SK-N-SH treated with all-trans-retinoic acid at 6 μM for 48 hours (cell line): ENCODE results near the gene AREL1.

Experiments used
- ATAC-seq: fragments of 200-7000 bp; cut with Tn5 transposase; 3 replicates; pipeline ENCODE4 v1.9.1; 2020; ENCODE audit warnings: mild to moderate bottlenecking, moderate library complexity
- ARNTL ChIP-seq: fragments of 450-650 bp; formaldehyde crosslinking; IDR thresholded peaks from 2 replicates; pipeline ENCODE4 v1.5.0; 2020; ENCODE audit warnings: low read depth, mild to moderate bottlenecking, moderate library complexity, borderline replicate concordance
- BACH2 ChIP-seq: fragments of 250-450 bp; sonication (Bioruptor Pico); IDR thresholded peaks from 2 replicates; pipeline ENCODE4 v1.9.0; 2021; ENCODE audit warnings: mild to moderate bottlenecking, borderline replicate concordance
- CREB5 ChIP-seq: fragments of 250-450 bp; sonication (Bioruptor Pico); IDR thresholded peaks from 2 replicates; pipeline ENCODE4 v1.5.1; 2020; ENCODE audit warnings: low read depth, mild to moderate bottlenecking, moderate library complexity
- CSRNP3 ChIP-seq: fragments of 250-450 bp; sonication (Bioruptor Pico); IDR thresholded peaks from 2 replicates; pipeline ENCODE4 v1.5.1; 2021; ENCODE audit warnings: mild to moderate bottlenecking, moderate library complexity
- ESRRG ChIP-seq: fragments of 250-450 bp; sonication (Bioruptor Pico); IDR thresholded peaks from 2 replicates; pipeline ENCODE4 v1.6.1; 2021; ENCODE audit warnings: mild to moderate bottlenecking
- ISL1 ChIP-seq: fragments of 250-450 bp; sonication (Bioruptor Pico); IDR thresholded peaks from 2 replicates; pipeline ENCODE4 v2.1.2; 2022; ENCODE audit warnings: mild to moderate bottlenecking, moderate library complexity
- OSR1 ChIP-seq: fragments of 250-450 bp; sonication (Bioruptor Pico); IDR thresholded peaks from 2 replicates; pipeline ENCODE4 v1.8.0; 2022; ENCODE audit warnings: moderate library complexity, mild to moderate bottlenecking, inconsistent platforms
- PPARA ChIP-seq: fragments of 250-450 bp; sonication (Bioruptor Pico); IDR thresholded peaks from 2 replicates; pipeline ENCODE4 v1.5.0; 2020; ENCODE audit warnings: mild to moderate bottlenecking, borderline replicate concordance
- RARB ChIP-seq: fragments of 250-450 bp; sonication (Bioruptor Pico); IDR thresholded peaks from 2 replicates; pipeline ENCODE4 v1.8.0; 2021; ENCODE audit warnings: mild to moderate bottlenecking, moderate library complexity
- SNAI2 ChIP-seq: fragments of 250-450 bp; sonication (Bioruptor Pico); IDR thresholded peaks from 2 replicates; pipeline ENCODE4 v1.5.0; 2020; ENCODE audit warnings: mild to moderate bottlenecking, moderate library complexity
- TCF4 ChIP-seq: fragments of 250-450 bp; sonication (Bioruptor Pico); IDR thresholded peaks from 2 replicates; pipeline ENCODE4 v1.8.0; 2021; ENCODE audit warnings: mild to moderate bottlenecking, moderate library complexity, borderline replicate concordance
- TOX ChIP-seq: fragments of 250-450 bp; sonication (Bioruptor Pico); IDR thresholded peaks from 2 replicates; pipeline ENCODE4 v1.8.0; 2021; ENCODE audit warnings: mild to moderate bottlenecking, moderate library complexity, borderline replicate concordance
- TSHZ2 ChIP-seq: fragments of 250-450 bp; sonication (Bioruptor Pico); IDR thresholded peaks from 2 replicates; pipeline ENCODE4 v1.5.0; 2020; ENCODE audit warnings: mild to moderate bottlenecking, moderate library complexity
- ZC3H10 ChIP-seq: fragments of 250-450 bp; sonication (Bioruptor Pico); IDR thresholded peaks from 2 replicates; pipeline ENCODE4 v1.5.1; 2021; ENCODE audit warnings: mild to moderate bottlenecking, moderate library complexity
- ZFP3 ChIP-seq: fragments of 250-450 bp; sonication (Bioruptor Pico); IDR thresholded peaks from 2 replicates; pipeline ENCODE4 v1.5.0; 2020; ENCODE audit warnings: mild to moderate bottlenecking, moderate library complexity
- ZFP30 ChIP-seq: fragments of 450-650 bp; formaldehyde crosslinking; IDR thresholded peaks from 2 replicates; pipeline ENCODE4 v1.5.0; 2022; ENCODE audit warnings: mild to moderate bottlenecking, moderate library complexity
- ZNF8 ChIP-seq: fragments of 450-650 bp; formaldehyde crosslinking; IDR thresholded peaks from 2 replicates; pipeline ENCODE4 v1.5.0; 2020; ENCODE audit warnings: mild to moderate bottlenecking, moderate library complexity
- TF ChIP-seq, protein P1 (sequence below): fragments of 250-450 bp; sonication (Bioruptor Pico); IDR thresholded peaks from 2 replicates; pipeline ENCODE4 v1.8.0; 2020; ENCODE audit warnings: mild to moderate bottlenecking, moderate library complexity, borderline replicate concordance

AREL1 gene

DNA sequence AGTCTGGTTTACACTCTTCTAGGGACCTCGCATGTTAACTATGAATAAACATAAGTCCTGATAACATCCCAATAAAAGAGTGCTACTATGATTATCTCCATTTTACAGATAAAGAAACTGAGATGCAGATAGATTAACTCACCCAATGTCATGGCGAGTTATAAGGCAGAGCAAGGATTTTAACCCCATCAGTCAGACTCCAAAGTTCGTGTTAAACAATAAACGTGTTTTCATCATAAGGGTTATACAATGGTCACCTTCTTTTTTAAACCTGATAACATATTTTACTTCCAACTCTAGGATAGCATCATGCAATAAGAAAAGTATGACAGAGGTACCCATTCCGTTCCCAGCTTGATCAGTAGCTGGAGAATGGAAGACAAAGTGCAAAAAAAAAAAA is 1.2 kb downstream of the AREL1 start:
- ATAC-seq, result no peak
- TF ChIP-seq TCF4 (no peak), ZFP30 (CRISPR knock-in tag) (no peak), RARB (CRISPR knock-in tag) (no peak), CREB5 (no peak), CSRNP3 (CRISPR knock-in tag) (no peak), OSR1 (CRISPR knock-in tag) (no peak), ZNF8 (no peak), TOX (CRISPR knock-in tag) (no peak), ARNTL (CRISPR knock-in tag) (no peak)
- TF ChIP-seq, protein P1, sequence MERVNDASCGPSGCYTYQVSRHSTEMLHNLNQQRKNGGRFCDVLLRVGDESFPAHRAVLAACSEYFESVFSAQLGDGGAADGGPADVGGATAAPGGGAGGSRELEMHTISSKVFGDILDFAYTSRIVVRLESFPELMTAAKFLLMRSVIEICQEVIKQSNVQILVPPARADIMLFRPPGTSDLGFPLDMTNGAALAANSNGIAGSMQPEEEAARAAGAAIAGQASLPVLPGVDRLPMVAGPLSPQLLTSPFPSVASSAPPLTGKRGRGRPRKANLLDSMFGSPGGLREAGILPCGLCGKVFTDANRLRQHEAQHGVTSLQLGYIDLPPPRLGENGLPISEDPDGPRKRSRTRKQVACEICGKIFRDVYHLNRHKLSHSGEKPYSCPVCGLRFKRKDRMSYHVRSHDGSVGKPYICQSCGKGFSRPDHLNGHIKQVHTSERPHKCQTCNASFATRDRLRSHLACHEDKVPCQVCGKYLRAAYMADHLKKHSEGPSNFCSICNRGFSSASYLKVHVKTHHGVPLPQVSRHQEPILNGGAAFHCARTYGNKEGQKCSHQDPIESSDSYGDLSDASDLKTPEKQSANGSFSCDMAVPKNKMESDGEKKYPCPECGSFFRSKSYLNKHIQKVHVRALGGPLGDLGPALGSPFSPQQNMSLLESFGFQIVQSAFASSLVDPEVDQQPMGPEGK (CRISPR knock-in tag), result no peak
- TF ChIP-seq, all 23 proteins: peak for 0

GRCh38 chr14:74710480-74710879 is 2.4 kb downstream of the AREL1 start:
- TF ChIP-seq ISL1, result no peak
- no peak for TF ChIP-seq BACH2 (CRISPR knock-in tag)
- TF ChIP-seq ZC3H10 (CRISPR knock-in tag), result no peak
- TF ChIP-seq ZNF8, result no peak
- TF ChIP-seq CSRNP3 (CRISPR knock-in tag), result no peak
- TF ChIP-seq ZFP3 (CRISPR knock-in tag), result no peak
- TF ChIP-seq TSHZ2 (CRISPR knock-in tag), result no peak
- no peak for TF ChIP-seq PPARA (CRISPR knock-in tag)
- TF ChIP-seq ESRRG (CRISPR knock-in tag), result no peak
- TF ChIP-seq TOX (CRISPR knock-in tag), result no peak
- no peak for TF ChIP-seq TCF4
- no peak for TF ChIP-seq RARB (CRISPR knock-in tag)
- no peak for TF ChIP-seq ZFP30 (CRISPR knock-in tag)
- TF ChIP-seq, all 23 proteins: peak for 0
- no peak for ATAC-seq

DNA sequence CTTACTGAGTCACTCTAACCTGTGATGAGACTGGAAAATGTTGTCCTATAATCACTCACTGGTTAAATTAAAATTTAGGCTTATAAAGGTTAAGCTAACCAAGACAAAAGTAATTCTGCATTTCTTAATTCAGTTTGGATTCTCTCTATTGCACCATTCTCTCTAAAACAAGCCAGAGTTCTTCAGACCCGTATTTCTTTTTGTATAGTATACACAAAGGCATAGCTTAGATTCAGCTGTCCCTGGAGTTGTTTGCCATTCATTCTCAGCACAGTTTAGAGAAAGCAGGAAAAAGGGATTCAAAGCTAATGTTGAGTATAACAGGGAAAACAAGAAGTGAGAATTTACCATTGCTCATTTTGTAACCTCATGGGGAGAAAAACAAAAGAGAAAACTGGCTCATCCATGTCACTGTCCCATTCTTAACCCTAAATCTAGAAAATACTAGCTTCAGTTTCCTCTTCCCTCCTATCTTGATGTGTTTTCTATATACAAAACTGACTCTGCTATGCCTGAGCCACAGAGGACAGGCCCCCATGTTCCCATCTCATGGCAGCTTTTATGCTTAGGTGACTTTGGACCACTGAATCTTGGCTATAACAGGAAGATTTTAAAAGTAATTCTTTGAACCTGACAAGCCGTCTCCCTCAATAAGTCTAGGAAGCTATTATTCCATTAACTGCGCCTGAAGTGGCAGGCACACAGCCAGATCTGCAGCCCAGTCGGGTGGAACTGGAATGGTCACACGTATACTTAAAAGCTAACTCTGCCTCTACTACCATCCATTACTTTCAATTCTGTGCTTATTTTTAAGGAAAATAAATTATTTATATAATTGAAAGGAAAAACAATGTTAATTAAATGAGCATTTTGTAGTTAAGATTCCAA is 7.0 kb downstream of the AREL1 start:
- TF ChIP-seq BACH2 (CRISPR knock-in tag) (no peak), ZNF8 (no peak), SNAI2 (CRISPR knock-in tag) (no peak), CSRNP3 (CRISPR knock-in tag) (no peak)
- TF ChIP-seq, protein P1 (CRISPR knock-in tag), result no peak
- TF ChIP-seq, all 23 proteins: peak for 0
- no peak for ATAC-seq
